Stimulated activated naive CD4-positive, alpha-beta T cell (primary cell): ENCODE measurements around the gene RLN3.
"Not testable (repeated sequence)": the region's sequence is repeated elsewhere in the genome, so short reads cannot be mapped to it uniquely, and the experiment has no call there.

Experiments
- DNase-seq, 6 experiments: peaks; one replicate each; lab custom pipeline; 2025; lab: John Stamatoyannopoulos, UW

RLN3 gene

DNA sequence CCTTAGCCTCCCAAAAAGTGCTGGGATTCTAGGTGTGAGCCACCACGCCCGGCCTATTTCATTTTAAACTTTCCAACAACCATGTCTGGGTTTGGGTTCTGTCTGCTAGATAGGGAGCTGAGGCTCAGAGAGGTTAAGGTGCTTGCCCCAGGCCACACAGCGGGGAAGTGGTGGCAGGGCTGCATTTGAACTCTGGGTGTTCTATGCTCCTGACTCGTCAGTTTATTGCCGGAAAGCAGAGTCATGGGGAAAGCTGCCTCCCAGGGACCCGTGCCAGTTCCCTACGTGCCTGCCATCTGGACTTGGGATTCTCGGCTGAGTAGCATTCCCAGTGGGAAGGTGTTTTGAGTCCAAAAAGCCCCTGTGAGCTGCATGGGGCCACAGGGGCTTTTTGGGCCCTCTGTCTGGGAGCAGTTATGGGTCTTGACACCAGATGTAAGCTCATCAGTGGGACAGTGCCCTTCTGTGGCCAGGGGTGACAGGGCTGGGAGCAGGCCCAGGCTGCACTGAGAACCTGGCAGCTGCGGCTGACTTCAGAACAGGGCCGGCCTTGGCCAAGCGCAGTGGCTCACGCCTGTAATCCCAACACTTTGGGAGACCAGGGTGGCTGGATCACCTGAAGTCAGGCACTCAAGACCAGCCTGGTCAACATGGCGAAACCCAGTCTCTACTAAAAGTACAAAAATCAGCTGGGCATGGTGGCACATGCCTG, 32.8 kb upstream of the RLN3 start:
- no peak for DNase-seq

DNA sequence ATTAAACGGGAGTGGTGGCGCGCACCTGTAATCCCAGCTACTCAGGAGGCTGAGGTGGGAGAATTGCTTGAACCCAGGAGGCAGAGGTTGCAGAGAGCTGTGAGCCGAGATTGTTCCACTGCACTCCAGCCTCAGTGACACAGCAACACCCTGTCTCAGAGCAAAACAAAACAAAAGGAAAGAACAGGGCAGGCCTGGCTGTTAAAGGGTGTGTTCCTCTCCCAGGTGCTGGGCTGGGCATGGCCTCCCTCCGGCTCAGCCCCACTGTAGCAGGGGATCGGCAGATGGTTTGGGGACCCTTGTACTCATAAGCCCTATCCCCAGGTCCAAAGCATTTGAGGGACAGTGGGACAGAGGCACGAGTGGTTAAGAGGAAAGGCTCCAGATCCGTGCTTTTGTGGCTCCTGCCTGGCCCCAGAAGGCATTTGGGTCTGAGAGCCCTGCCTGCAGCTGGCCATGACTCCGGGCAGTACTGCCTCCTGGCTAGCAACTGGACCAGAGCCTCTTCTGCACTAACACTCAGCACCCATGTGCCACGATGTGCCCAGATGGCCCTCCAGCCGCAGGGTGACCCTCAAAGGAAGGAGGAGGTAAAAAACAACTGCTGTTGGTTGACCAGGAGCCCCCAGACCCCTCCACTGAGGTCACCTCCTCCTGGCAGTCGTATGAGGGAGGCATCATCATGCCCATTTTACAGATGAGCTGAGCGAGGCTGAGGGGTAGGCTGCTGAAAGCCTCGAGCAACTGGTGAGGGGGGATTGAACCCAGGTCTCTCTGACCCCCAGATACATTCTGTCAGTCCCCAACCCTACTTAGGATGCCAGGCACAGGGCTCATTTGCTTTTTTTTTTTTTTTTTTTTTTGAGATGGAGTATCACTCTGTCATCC, 31.8 kb upstream of the RLN3 start:
- DNase-seq = no peak

DNA sequence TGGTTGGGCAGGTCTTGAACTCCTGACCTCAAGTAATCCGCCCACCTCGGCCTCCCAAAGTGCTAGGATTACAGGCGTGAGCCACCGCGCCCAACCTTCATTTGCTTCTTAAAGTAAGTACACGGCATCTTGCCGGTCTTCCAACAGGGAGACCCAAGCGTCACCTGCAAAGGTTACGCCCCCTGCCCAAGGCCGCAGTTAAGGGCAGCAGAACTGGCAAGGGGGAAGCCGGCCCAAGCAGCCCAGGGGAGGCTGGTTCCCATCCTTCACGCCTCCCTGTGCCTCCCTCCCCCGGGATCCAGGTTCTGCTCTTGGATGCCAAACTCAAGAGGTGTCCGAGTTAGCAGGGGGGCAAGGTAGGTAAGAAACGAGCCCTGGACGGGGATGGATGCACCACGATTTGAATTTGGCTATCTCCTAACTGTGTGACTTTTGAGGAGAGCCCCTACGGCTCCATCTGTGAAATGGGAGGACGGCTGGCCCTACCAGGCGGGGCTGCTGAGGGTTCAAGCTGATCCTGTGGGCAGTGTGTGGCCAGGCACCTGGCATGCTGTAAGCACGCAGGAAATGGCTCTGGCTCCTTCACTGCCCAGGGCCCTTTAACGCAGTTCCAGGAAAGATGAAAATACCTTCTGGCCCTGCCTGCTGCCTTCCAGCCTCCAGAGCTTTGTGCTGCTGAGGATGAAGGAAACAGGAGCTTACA, 30.9 kb upstream of the RLN3 start:
- DNase-seq = no peak

DNA sequence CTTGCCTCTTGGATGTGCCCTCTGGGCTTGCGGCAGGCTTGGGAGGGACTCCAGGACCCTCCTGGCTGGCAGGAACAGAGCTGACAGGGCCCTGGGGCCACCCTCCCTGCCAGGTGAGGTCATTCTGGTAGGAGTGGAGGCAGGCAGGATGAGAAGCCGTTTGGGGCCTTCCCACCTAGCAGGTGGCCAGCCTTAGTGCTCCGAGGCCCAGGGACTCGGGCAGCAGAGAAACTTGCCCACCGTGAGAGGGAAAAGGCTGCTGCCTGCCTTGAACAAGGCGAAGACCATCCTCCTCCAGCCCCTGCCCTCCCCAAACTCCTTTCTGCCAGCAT, 30.4 kb upstream of the RLN3 start:
- no peak for DNase-seq

DNA sequence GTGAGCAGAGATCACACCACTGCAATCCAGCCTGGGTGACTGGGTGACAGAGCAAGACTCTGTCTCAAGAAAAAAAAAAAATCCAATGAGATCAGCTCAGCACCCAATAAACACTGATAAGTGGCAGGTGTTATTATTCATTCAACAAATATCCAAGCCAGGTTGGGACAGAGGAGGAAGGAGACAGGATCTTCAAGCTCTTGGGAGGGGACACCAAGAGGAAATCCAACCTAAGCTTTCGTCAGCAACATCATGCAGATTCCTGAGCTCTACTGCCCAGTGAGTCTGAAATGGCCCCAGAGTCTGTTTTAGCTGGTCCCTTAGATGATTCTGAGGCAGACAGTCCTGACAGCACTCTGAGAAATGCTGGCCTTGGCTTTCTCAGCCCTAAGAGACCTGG, 29.5 kb upstream of the RLN3 start:
- DNase-seq = no peak

DNA sequence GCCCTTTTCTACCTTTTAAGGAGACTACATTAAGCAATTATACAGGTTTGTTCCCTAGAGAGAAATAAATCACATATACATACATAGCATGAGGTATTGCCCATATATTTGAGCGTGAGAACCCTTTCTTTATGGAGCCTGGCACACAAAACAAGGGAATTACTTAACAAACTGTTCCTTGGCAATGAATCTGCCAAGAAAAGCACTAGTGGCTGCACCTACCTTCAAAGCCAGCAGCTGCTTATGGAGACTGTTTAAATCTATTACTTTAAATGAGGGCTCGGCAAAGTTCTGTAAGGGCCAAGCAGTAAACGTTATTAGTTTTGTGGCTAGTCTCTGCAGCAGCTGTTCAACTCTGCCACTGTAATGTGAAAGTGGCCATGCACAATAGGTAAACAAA, 28.9 kb upstream of the RLN3 start:
- DNase-seq = no peak

DNA sequence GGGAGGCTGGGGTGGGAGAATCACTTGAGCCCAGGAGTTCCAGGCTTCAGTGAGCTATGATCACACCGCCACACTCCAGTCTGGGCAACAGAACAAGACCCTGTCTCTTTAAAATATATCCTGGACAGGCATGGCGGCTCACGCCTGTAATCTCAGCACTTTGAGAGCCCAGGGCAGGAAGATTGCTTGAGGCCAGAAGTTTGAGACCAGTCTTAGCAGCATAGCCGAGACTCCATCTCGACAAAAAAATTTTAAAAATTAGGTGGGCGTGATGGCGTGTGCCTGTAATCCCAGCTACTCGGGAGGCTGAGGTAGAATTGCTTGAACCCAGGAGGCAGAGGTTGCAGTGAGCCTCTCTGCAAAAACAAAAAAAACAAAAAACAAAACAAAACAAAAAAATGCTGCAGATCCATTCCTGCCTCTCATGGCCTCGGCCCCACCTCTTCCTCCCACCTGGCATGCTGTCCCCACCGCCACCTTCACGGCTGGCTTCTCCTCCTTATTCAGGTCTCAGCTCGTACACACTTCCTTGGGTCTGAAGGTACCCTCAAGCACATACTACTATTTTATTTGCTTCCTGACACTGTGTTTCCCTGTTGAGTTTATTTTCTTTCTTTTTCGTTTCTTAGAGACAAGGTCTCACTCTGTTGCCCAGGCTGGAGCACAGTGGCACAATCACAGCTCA, 27.1 kb upstream of the RLN3 start:
- DNase-seq = peak in 1 of 6 experiments; percentile 18

DNA sequence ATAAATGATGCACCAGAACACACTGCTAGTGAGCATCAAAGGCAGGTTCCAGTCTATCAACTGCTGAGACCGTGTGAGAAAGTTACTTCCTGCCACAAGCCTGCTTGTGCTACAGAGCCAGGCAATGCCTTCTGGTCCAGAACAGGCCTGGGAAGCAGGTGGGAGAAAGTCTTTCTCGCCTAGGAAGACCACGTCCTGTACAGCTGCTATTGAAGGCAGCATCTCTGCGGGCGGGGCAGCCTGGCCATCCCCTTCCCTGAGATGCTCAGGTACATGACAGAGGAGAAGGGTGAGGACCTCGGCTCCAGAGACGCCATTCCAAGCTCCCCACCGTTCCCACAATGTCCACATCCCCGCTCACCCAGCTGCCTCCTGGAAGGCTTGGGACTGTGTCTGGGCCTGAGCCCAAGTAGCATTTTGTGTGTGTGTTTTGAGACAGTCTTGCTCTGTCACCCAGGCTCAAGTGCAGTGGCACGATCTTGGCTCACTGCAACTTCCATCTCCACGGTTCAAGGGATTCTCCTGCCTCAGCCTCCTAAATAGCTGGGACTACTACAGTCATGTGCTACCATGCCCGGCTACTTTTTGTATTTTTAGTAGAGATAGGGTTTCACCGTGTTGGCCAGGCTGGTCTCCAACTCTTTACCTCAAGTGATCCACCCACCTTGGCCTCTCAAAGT, 25.2 kb upstream of the RLN3 start:
- DNase-seq = peak in 3 of 6 experiments; percentile 19 to 48 (median 36)

DNA sequence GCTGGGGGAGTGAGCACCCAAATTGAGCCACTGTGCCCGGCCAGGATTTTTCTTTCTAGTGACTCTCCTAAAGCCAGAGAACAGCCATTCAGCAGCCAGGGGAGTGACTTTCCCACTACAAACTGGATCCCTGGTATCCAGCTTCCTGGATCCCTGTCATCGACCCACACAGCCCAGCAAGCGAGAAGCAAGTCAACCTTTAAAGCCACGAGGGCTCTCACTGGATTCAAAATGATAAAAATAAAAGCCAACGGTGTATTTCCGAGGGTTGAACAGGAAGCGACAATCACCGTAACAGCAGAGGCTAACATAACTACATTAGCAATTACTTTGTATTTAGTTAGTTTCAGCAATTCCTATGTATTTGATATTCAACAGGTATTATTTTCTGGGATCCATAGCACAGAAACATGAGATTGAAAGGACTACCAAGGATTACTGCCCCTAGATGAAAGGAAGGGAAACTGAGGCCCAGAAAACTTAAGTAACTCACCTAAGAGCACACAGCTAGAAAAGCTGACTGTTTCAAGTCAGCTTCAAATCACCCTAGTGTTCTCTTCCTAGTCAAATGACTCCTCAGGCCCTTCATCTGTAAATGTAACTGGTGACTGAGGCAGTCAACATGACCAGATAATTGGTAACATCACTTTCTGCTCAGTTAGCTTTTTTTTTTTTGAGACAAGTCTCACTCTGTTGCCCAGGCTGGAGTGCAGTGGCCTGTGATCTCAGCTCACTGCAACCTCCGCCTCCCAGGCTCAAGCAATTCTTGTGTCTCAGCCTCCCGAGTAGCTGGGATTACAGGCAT, 24.5 kb upstream of the RLN3 start:
- DNase-seq = peak in 2 of 6 experiments; percentile 25 to 38

DNA sequence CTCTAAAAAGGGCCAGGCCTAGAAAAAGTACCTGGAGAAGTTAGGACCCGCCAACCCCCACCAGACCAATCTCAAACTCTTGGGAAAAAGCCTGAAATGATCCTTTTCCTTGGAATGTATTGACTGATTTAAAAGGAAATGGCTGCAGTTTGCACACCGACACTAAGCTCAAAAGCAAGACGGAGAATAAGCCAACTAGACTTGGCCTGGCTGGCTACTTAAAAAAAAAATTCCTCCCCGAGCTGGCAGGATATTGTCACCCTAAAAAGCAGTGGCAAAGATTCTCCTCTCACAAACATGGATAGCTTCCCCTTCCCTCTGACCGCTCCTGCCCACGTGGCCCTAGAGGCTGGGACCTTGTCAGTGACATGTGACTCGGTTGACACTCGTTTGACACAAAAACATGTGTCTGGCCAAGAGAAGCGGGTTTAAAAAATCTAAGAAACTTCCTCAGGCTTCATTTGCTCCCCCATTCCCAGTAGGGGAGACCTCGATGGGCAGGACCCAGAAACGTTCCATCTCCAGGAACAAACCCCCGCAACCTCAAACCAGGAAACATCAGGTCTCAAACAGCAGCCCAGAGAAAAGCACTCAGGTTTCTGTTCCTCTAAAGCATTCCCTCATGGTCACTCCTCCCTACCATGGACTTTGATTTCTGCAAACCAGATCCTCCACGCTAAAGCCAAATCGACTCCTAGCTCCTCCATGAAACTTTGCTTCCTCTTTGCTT, 23.2 kb upstream of the RLN3 start:
- peak in 1 of 6 experiments; percentile 36 for DNase-seq

DNA sequence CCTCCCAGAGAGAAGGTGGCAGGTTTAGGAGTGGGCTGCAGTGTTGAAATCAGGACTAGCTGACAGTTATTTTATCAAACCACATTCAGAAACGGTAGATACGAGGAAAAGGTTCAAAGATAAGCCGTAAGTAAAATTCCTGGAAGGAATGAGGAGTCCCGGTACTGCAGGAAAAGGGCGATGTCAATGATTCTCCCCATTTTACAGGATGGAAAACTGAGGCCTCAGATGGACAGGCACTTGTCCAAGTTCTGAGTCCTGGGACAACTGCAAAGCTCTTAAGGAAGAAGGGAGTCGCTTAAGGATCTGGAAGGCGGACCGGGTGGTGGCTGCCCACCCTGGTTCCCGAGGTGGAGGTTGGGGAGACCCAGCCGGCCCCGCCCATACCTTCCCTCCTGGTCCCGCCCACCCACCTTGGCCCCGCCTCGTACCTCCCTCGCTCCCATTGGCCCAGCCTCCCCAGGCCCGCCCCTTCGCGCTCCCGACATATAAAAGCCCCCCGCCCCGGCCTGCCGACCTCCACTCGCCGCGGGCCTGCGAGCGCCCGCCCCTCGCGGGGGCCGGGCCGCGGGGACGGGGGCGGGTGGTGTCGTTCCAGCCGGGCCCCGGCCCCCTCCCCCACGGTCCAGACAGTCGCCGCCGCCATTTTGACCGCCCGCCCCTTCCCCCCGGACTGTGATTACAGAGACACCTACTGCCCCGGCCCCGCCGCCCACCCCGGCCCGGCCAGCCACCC, 22.4 kb upstream of the RLN3 start:
- peak; percentile 80 to 97 (median 92) for DNase-seq

DNA sequence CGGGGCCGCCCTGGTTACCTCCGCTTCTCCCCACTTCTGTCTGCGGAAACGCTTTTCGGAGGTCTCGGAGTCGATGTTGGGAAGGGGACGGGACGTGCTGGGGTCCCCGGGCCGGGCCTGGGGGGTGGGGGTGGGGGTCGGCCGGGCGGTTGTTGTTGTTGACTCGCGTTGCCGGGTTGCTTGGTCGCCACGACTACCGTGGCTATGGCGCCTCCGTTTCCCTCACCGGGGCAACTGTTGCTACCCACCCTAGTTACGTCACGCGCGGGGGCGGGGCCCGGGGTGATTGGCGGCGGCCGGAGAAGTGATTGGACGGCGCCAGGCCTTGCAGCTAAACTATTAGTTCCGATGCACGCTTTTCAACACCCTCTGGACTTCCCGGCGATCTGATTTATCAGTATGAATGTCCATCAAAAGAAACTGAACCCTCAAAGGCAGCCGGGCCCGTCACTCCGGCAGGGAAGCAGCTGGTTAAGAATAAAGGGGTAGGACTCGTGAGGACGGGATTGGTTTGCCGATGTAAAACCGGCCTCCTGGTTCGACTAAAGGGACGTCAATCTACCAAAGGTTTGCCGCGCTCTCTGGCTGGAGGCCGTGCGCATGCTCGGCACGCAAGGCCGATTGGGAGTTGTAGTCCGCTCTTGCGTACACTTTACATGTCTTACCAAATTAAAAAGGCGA, 21.7 kb upstream of the RLN3 start, which contains the start of gene RFX1:
RFX1 (minus strand) TSS at position 236 of the 681 bp plus-strand sequence. CDS start 12,477 bp downstream, outside the sequence.
- peak; percentile 98 to 100 (median 100) for DNase-seq

DNA sequence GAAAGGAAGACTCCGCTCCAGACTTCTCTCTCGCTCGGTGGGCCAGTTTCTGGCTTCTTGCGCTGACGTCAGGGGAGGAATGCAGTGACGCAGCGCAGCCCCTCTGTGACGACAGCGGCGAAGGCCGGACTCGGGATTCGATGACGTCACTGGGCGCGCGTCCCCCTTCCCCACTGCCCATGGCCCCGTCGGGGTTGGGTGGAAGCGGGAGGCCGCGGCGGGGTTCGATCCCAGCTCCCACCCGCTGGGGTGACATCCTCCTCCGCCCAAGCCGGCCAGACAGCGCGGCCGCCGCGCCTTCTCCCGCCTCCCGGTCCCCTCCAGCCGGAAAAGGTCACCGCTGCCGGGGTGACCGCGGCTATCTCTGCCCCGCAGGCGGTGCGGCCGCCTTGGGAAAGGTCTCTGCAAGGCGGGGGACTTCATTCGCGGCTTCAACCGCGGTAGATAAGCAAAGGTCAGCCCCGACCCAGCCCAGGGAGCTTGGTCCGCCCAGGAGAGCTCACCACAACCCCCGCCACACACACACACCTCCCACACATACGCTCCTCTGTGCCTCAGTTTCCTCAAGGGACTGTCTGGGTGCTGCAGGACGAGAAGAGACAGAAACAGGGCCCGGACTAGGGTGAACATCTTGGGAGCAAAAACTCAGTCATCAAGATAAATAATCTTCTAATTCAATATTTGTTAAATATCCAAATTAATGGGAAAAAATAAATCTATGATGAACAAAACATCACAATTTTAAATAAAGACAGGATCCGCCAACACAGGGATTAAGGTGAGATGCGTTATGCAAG, 21.0 kb upstream of the RLN3 start:
- DNase-seq = no peak

DNA sequence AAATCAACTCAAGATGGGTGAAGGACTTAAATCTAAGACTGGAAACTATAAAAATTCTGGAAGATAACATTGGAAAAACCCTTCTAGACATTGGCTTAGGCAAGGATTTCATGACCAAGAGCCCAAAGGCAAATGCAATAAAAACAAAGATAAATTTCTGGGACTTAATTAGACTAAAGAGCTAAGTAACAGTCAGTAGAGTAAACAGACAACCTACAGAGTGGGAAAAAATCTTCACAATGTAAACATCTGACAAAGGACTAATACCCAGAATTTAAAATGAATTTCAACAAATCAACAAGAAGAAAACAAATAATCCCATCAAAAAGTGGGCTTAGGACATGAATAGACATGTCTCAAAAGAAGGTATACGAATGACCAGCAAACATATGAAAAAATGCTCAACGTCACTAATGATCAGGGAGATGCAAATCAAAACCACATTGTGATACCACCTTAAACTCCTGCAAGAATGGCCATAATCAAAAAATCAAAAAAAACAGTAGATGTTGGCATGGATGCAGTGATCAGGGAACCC, 15.5 kb upstream of the RLN3 start:
- no peak for DNase-seq

DNA sequence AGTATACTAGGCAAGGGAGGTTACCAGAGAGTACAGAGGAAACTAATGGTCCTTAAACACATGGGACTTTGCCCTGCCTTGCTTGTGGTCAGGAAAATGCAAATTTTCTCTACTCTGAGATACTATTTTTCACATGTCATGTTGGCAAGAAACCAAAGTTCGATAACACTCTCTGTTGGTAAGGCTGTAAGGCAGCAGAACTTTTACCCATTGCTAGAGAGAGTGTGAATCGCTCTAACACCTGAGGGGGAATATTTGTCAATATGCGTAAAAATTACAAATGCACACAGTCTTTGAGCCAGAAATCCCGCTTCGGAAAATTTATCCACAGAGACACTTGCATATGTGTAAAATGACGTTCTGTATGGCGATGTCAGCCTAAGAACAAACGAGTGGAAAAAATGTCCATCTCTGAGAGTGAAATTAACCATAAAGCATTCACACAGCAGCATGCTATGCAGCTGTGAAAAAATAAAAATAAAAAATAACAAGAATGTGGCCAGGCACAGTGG, 12.4 kb upstream of the RLN3 start:
- no peak for DNase-seq

DNA sequence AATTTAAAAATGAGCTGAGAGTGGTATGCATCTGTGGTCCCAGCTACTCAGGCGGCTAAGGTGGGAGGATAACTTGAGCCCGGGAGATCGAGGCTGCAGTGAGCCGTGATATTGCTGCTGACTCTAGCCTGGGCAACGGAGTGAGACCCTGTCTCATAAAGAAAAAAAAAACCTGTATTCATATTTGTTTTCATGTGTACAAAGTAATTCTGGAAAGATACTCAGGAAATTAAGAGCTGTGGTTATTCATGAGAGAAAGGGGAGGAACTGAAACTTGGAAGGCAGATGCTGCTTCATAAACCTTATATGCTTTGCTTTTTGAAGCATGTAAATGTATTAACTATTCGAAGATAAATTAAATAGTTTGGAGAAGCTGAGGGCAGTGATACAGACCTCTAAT, 8.8 kb upstream of the RLN3 start:
- DNase-seq = no peak

DNA sequence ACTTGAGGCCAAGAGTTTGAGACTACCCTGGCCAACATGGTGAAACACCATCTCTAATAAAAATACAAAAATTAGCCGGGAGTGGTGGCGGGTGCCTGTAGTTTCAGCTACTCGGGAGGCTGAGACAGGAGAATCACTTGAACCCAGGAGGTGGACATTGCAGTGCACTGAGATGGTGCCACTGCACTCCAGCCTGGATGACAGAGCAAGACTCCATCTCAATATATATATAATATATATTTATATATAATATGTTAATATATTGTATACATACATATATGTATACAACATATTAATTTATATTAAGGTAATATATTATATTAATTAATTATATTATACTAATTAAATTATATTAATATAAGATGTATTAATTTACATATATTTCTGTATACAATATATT, 8.2 kb upstream of the RLN3 start:
- not testable (repeated sequence) for DNase-seq
